Colonic mucosa (tissue), 4 donors: ENCODE results near the gene PRMT1. TPM values are rescaled to one million over a fixed set of nuclear protein-coding genes. Genes with fewer than 3 reads are reported as not detected.

Experiments
- DNase-seq: peaks from one replicate; pipeline ENCODE4 v3.0.0-alpha.2; 2020
- H3K27ac ChIP-seq: fragments of 200-600 bp; one replicate; pipeline ENCODE4 v1.8.0; 2021
- H3K27me3 ChIP-seq: fragments of 200-600 bp; one replicate; pipeline ENCODE4 v1.8.0; 2021
- H3K36me3 ChIP-seq: fragments of 200-600 bp; one replicate; pipeline ENCODE4 v1.8.0; 2021
- H3K4me1 ChIP-seq: fragments of 200-600 bp; one replicate; pipeline ENCODE4 v1.8.0; 2021; ENCODE audit warnings: mild to moderate bottlenecking
- H3K4me3 ChIP-seq: fragments of 200-600 bp; one replicate; pipeline ENCODE4 v1.8.0; 2021
- H3K9ac ChIP-seq, 2 donors: one replicate each; pipeline ENCODE4 v1.7.0; 2013; ENCODE audit warnings: control low read depth in 2 of 2, low read depth in 2 of 2, low read length in 2 of 2
- H3K9me3 ChIP-seq: fragments of 200-600 bp; one replicate; pipeline ENCODE4 v1.8.0; 2021
- intact Hi-C: fragments of 100-400 bp; cut with DNase I; formaldehyde crosslinking; loops from one replicate; pipeline ENCODE4 v1.14.1; 2022
- total RNA-seq, 2 donors: library from RNA; stranded (reverse); fragmentation: NEBNext Ultra II Directional in 1 of 2; extraction: Animal tissue kit (Norgen Biotek cat#: 25700) in 1 of 2; gene quantifications; one replicate each; pipeline ENCODE4 v1.2.1, GENCODE V29; 2021
- TF ChIP-seq, protein P1 (sequence below): fragments of 200-600 bp; IDR thresholded peaks from one replicate; pipeline ENCODE4 v1.8.0; 2022; ENCODE audit warnings: antibody characterized with exemption, mild to moderate bottlenecking
- donor health status: healthy.
- donor health status: DM: no; HTN: no; CAD: no.
- donor health status: DM: no; HTN: no; CAD: no.

PRMT1 gene
- total RNA-seq, 2 donors from 2014 or later: 81.3 to 177 TPM

- no peak overlapping the region for H3K9ac ChIP-seq
- TF ChIP-seq, protein P1, sequence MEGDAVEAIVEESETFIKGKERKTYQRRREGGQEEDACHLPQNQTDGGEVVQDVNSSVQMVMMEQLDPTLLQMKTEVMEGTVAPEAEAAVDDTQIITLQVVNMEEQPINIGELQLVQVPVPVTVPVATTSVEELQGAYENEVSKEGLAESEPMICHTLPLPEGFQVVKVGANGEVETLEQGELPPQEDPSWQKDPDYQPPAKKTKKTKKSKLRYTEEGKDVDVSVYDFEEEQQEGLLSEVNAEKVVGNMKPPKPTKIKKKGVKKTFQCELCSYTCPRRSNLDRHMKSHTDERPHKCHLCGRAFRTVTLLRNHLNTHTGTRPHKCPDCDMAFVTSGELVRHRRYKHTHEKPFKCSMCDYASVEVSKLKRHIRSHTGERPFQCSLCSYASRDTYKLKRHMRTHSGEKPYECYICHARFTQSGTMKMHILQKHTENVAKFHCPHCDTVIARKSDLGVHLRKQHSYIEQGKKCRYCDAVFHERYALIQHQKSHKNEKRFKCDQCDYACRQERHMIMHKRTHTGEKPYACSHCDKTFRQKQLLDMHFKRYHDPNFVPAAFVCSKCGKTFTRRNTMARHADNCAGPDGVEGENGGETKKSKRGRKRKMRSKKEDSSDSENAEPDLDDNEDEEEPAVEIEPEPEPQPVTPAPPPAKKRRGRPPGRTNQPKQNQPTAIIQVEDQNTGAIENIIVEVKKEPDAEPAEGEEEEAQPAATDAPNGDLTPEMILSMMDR: no peak
- H3K27ac ChIP-seq: no peak overlapping the region
- H3K27me3 ChIP-seq: no peaks in the 10 kb centered on the region
- peaks cover 6% of the 10 kb centered on the region for H3K4me1 ChIP-seq
- intact Hi-C loops: no loop called here
- no peak for DNase-seq
- H3K36me3 ChIP-seq: no peaks in the 10 kb centered on the region
- H3K9me3 ChIP-seq: no peaks in the 10 kb centered on the region
- no peak overlapping the region for H3K4me3 ChIP-seq
These were observed 31.1 kb upstream of the PRMT1 start for GRCh38 chr19:49645995-49646394.

DNA sequence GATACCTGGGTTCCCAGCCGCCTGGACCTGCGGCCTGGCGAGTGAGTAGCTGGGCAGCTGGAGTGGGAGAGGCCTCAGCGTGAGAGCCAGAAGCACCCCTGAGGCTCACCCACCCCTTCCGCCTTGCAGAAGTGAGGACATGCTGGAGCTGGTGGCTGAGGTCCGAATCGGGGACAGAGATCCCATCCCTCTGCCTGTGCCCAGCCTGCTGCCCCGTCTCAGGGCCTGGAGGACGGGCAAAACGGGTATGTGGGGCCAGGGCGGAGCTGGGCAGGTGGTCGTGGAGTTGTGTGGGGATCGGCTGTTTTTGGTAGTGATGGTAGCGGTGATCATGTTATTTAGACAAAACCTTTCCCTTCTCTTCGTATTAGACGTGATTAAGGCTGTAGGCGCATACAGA lies 30.5 kb upstream of the PRMT1 start:
- H3K27ac ChIP-seq: no peak overlapping the region
- intact Hi-C loops: no loop called here
- no peaks in the 10 kb centered on the region for H3K36me3 ChIP-seq
- H3K27me3 ChIP-seq: no peaks in the 10 kb centered on the region
- no peak overlapping the region for H3K9ac ChIP-seq
- TF ChIP-seq, protein P1: no peak
- no peaks in the 10 kb centered on the region for H3K9me3 ChIP-seq
- H3K4me3 ChIP-seq: no peak overlapping the region
- H3K4me1 ChIP-seq: peaks cover 6% of the 10 kb centered on the region
- DNase-seq: no peak

DNA sequence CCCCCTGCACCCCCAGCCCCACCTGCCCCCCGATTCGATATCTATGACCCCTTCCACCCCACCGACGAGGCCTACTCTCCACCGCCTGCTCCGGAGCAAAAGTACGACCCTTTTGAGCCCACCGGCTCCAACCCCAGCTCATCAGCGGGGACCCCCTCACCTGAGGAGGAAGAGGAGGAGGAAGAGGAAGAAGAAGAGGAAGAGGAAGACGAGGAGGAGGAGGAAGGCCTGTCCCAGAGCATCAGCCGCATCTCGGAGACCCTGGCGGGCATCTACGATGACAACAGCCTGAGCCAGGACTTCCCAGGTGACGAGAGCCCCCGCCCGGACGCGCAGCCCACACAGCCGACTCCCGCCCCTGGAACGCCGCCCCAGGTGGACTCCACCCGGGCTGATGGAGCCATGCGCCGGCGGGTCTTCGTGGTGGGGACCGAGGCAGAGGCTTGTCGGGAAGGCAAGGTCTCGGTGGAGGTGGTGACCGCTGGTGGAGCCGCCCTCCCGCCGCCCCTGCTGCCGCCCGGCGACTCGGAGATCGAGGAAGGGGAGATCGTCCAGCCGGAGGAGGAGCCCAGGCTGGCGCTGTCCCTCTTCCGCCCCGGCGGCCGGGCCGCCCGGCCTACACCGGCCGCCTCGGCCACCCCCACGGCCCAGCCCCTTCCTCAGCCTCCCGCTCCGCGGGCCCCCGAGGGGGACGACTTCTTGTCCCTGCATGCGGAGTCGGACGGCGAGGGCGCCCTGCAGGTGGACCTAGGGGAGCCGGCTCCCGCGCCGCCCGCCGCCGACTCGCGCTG lies 25.8 kb upstream of the PRMT1 start:
- TF ChIP-seq, protein P1: no peak
- no peak for DNase-seq
- H3K27ac ChIP-seq: no peak overlapping the region
- intact Hi-C loops: no loop called here
- H3K36me3 ChIP-seq: peaks cover 24% of the 10 kb centered on the region
- no peak overlapping the region for H3K9ac ChIP-seq
- H3K27me3 ChIP-seq: no peaks in the 10 kb centered on the region
- H3K4me3 ChIP-seq: no peak overlapping the region
- no peaks in the 10 kb centered on the region for H3K9me3 ChIP-seq
- no peaks in the 10 kb centered on the region for H3K4me1 ChIP-seq

DNA sequence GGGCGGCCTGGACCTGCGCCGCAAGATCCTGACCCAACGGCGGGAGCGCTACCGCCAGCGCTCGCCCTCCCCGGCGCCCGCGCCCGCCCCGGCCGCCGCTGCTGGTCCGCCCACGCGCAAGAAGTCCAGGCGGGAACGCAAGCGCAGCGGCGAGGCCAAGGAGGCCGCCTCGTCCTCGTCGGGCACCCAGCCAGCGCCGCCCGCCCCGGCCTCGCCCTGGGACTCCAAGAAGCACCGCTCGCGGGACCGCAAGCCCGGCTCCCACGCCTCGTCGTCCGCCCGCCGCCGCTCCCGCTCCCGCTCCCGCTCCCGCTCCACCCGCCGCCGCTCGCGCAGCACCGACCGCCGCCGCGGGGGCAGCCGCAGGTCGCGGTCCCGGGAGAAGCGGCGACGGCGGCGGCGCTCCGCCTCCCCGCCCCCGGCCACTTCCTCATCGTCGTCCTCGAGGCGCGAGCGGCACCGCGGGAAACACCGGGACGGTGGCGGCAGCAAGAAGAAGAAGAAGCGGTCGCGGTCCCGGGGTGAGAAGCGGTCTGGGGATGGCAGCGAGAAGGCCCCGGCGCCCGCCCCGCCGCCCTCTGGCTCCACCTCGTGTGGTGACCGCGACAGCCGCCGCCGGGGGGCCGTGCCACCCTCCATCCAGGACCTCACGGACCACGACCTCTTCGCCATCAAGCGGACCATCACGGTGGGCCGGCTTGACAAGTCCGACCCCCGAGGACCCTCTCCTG lies 25.1 kb upstream of the PRMT1 start:
- Histone ChIP-seq H3K27ac (no peak overlapping the region), H3K4me3 (no peak overlapping the region), H3K4me1 (no peaks in the 10 kb centered on the region), H3K9ac (no peak overlapping the region), H3K27me3 (no peaks in the 10 kb centered on the region), H3K36me3 (peaks cover 28% of the 10 kb centered on the region), H3K9me3 (no peaks in the 10 kb centered on the region)
- DNase-seq: no peak
- intact Hi-C loops: no loop called here
- TF ChIP-seq, protein P1: no peak

DNA sequence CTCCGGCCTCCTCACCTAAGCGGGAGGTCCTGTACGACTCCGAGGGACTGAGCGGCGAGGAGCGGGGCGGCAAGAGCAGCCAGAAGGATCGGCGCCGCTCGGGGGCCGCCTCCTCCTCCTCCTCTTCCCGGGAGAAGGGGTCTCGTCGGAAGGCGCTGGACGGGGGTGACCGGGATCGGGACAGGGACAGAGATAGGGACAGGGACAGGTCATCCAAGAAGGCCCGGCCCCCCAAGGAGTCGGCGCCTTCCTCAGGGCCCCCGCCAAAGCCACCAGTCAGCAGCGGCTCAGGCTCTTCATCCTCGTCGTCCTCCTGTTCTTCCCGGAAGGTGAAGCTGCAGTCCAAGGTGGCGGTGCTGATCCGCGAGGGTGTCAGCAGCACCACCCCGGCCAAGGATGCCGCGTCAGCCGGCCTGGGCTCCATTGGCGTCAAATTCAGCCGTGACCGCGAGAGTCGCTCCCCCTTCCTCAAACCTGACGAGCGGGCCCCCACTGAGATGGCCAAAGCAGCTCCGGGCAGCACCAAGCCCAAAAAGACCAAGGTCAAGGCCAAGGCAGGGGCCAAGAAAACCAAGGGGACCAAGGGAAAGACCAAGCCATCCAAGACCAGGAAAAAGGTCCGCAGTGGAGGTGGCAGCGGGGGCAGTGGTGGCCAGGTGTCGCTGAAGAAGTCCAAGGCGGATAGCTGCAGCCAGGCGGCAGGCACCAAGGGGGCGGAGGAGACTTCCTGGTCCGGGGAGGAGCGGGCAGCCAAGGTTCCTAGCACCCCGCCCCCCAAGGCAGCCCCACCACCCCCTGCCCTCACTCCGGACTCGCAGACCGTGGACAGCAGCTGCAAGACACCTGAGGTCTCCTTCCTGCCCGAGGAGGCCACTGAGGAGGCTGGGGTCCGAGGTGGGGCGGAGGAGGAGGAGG lies 24.3 kb upstream of the PRMT1 start:
- Histone ChIP-seq H3K4me3 (no peak overlapping the region), H3K4me1 (no peaks in the 10 kb centered on the region), H3K9ac (no peak overlapping the region), H3K9me3 (no peaks in the 10 kb centered on the region), H3K27me3 (no peaks in the 10 kb centered on the region), H3K36me3 (peaks cover 28% of the 10 kb centered on the region), H3K27ac (no peak overlapping the region)
- TF ChIP-seq, protein P1: no peak
- no peak for DNase-seq
- intact Hi-C loops: no loop called here
